ENCODE results near the gene KLHL29. TPM values are rescaled to one million over a fixed set of nuclear protein-coding genes. Genes with fewer than 3 reads are reported as not detected.

The KLHL29 gene
- total RNA-seq, 2 donors from 2014 or later = 1.3 to 3.3 TPM

GRCh38 chr2:23459032-23459431, 74.1 kb downstream of the KLHL29 start:
- DNase-seq (no peak), ATAC-seq (no peak)
- intact Hi-C loops (cut with DNase I) = no loop called here

GRCh38 chr2:23460228-23460627, 75.2 kb downstream of the KLHL29 start:
- DNase-seq (no peak), ATAC-seq (no peak)
- intact Hi-C loops (cut with DNase I) = no loop called here

GRCh38 chr2:23460993-23461392, 76.0 kb downstream of the KLHL29 start:
- DNase-seq = no peak
- ATAC-seq = no peak
- intact Hi-C loops (cut with DNase I) = no loop called here

GRCh38 chr2:23464156-23464555, 79.2 kb downstream of the KLHL29 start:
- intact Hi-C loops (cut with DNase I) = no loop called here
- ATAC-seq (no peak), DNase-seq (no peak)

- DNase-seq = no peak
- intact Hi-C loops (cut with DNase I) = no loop called here
- ATAC-seq = no peak
Observed at GRCh38 chr2:23464905-23465537, 80.0 kb downstream of the KLHL29 start.

GRCh38 chr2:23465936-23466335, 81.0 kb downstream of the KLHL29 start:
- no peak for DNase-seq
- intact Hi-C loops (cut with DNase I) = no loop called here
- ATAC-seq = peak in 1 of 2 donors; percentile 79

- intact Hi-C loops (cut with DNase I) = no loop called here
- DNase-seq = no peak
- no peak for ATAC-seq
Observed at GRCh38 chr2:23467618-23468017, 82.6 kb downstream of the KLHL29 start.

GRCh38 chr2:23468474-23469141, 83.6 kb downstream of the KLHL29 start:
- no peak for DNase-seq
- intact Hi-C loops (cut with DNase I) = no loop called here
- ATAC-seq = no peak

- no peak for DNase-seq
- no peak for ATAC-seq
- intact Hi-C loops (cut with DNase I) = no loop called here
Observed at GRCh38 chr2:23469142-23469540, 84.2 kb downstream of the KLHL29 start.

GRCh38 chr2:23475036-23475435, 90.1 kb downstream of the KLHL29 start:
- DNase-seq = no peak
- ATAC-seq = no peak
- intact Hi-C loops (cut with DNase I) = no loop called here

- ATAC-seq (no peak), DNase-seq (no peak)
- intact Hi-C loops (cut with DNase I) = no loop called here
Observed at GRCh38 chr2:23475473-23475872, 90.5 kb downstream of the KLHL29 start.

- intact Hi-C loops (cut with DNase I) = no loop called here
- no peak for DNase-seq
- no peak for ATAC-seq
Observed at GRCh38 chr2:23476786-23477185, 91.8 kb downstream of the KLHL29 start.

- ATAC-seq = no peak
- intact Hi-C loops (cut with DNase I) = no loop called here
- DNase-seq = no peak
Observed at GRCh38 chr2:23477392-23477791, 92.4 kb downstream of the KLHL29 start.

- intact Hi-C loops (cut with DNase I) = no loop called here
- DNase-seq = no peak
- ATAC-seq = no peak
Observed at GRCh38 chr2:23478087-23478932, 93.3 kb downstream of the KLHL29 start.

- peak in 1 of 2 donors; percentile 8 for ATAC-seq
- intact Hi-C loops (cut with DNase I) = no loop called here
Observed at GRCh38 chr2:23478933-23479683, 94.1 kb downstream of the KLHL29 start.

GRCh38 chr2:23480957-23481797, 96.2 kb downstream of the KLHL29 start:
- DNase-seq = no peak
- peak in 1 of 2 donors; percentile 77 for ATAC-seq
- intact Hi-C loops (cut with DNase I) = no loop called here

More at GRCh38 chr2:23478933-23479683, 94.1 kb downstream of the KLHL29 start:
- no peak for DNase-seq

- DNase-seq = no peak
- ATAC-seq = no peak
- intact Hi-C loops (cut with DNase I) = no loop called here
Observed at GRCh38 chr2:23482188-23482587, 97.2 kb downstream of the KLHL29 start.

- DNase-seq (no peak), ATAC-seq (no peak)
- intact Hi-C loops (cut with DNase I) = no loop called here
Observed at GRCh38 chr2:23482607-23483006, 97.6 kb downstream of the KLHL29 start.

- DNase-seq = no peak
- intact Hi-C loops (cut with DNase I) = no loop called here
- no peak for ATAC-seq
Observed at GRCh38 chr2:23483791-23484190, 98.8 kb downstream of the KLHL29 start.

All from left cardiac atrium (tissue), 4 donors.